GM19351 (cell line): ENCODE data around the gene SSX2IP.
A peak's percentile ranks its signal among the peaks of the same experiment; 100 is the strongest.
"Not testable (repeated sequence)": the region's sequence is repeated elsewhere in the genome, so short reads cannot be mapped to it uniquely, and the experiment has no call there.

ENCODE experiments used
- ATAC-seq: cut with Tn5 transposase; IDR thresholded peaks from one replicate; pipeline ENCODE4 v1.9.1; 2021; ENCODE audit warnings: mild to moderate bottlenecking, moderate library complexity; ENCODE audit not compliant: unreplicated experiment

SSX2IP gene, protein sequence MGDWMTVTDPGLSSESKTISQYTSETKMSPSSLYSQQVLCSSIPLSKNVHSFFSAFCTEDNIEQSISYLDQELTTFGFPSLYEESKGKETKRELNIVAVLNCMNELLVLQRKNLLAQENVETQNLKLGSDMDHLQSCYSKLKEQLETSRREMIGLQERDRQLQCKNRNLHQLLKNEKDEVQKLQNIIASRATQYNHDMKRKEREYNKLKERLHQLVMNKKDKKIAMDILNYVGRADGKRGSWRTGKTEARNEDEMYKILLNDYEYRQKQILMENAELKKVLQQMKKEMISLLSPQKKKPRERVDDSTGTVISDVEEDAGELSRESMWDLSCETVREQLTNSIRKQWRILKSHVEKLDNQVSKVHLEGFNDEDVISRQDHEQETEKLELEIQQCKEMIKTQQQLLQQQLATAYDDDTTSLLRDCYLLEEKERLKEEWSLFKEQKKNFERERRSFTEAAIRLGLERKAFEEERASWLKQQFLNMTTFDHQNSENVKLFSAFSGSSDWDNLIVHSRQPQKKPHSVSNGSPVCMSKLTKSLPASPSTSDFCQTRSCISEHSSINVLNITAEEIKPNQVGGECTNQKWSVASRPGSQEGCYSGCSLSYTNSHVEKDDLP

DNA sequence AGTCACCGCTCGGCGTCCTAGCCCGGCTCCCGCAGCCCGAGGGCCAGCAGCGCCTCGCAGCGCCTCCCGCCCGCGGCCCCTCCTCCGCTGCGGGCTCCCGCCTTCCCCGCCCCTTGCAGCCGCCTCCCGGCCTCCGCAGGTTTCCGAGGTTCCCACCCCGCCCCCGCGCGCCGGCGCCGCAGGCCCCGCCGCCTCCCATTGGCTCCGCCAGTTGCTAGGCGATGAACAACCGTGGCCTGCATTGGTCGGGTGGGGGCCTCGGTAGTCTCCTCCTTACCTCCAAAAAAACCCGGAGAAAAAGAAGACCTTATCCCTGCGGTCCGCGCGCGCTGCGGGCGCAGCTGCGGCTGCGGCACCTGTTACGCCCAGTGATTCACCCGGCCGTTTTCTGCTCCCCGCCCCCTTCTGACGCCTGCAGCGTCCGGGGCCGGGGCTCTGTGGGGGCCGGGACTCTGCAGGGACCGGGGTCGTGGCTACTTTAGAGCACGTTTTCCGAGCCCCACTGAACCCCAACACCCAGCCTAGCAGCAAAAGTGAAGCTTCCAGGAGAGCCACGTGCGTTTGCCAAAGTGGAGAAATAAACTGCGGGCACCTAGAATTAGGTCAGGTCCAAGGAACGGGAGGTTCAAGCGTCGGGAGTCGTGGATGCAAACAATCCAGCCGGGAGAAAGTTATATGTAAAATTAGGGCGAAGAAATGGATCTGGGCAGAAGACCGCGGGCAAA lies at the start of gene SSX2IP:
TSS of gene SSX2IP (minus strand) at position 65 of the 725 bp plus-strand sequence. CDS start 19,242 bp downstream, outside the sequence.
- ATAC-seq, result peak; percentile 83

DNA sequence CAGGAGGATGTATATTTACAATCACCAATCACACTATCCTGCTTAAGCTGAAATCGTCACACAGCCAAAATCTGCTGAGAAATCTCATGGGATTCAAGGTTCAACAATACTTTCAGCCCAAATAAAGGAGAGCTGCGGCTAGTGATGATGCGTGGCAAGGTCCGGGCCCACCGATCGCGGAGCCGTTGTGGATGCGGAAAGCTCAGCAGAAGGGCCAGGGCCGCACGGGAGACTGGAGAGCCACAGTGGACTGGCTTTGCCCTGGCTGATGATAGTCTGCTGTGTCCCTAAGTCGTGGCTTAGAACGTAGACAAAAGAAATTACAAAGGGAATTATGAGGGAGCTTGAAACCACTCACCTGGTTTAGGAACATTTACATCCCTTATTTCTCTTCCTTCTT lies 48.0 kb upstream of the SSX2IP start:
- no peak for ATAC-seq

DNA sequence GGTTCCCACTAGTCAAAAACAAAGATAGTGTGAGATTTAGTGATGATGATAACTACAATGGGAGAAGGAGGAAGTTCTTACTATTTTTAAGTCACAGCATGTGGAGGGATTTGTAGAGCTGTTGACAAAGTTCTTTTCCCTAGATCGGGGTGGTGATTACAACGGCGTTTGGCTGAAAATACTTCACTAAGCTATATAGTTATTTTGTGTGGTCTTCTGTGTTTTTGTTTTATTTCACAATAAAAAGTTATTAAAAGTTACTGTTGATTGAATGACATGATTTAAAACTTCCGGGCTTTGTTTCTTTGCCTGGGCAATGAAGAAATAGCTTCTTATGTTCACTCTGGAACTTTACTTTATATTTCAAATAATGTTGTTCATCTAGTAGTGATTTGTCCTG lies 47.3 kb upstream of the SSX2IP start:
- no peak for ATAC-seq

DNA sequence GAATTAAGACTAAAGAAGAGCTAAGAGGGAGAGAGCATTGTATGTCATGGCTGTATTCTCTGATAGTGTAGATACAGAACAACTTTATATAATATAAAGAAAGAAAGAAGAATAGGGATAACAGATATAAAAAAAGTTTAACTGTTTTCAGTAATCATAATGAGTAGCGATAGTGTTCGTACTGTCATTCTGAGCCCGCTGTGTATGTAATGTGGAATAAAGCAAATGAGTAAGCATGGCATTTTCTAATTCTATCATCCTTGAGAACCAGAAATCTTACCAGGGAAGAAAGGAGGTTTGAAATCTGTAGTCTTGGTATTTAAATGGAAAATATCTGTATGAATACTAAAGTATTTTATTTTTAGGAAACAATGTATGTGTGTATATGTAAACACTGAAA lies 46.7 kb upstream of the SSX2IP start:
- no peak for ATAC-seq

DNA sequence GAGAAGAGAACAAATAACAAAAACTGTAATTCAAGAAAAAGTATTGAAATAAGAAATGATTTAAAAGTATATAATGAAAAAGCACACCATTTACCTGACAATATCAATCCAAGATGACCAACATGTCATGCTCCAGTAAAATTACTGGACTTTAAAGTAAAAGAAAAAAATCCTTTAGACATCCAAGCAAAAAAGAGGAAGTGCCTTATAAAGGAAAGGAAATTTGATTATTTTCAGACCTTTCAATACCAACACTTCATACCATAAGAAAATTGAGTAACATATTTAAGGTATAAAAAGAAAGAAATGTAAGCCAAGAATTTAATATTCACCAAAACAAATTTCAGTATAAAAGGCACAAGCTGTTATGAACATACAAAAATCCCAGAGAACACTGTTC lies 46.2 kb upstream of the SSX2IP start:
- ATAC-seq, result no peak

DNA sequence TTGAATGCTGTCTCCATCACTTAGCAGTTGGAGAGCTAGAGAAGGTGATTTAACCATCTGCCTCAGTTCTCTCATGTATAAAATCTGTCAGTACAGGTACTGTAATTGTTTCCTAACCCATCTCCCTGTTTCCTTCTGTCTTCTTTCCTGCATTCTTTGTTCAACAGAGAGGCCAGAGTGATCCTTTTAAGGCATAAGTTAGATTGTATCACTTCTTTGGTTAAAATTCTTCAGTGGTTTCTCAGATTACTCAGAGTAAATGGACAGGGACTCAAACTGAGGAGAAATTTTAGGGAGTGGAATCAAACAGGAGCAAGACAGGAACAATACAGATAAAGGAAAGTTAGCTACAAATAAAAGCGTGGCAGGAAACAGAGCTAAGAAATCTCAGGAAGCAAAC lies 45.2 kb upstream of the SSX2IP start:
- no peak for ATAC-seq

DNA sequence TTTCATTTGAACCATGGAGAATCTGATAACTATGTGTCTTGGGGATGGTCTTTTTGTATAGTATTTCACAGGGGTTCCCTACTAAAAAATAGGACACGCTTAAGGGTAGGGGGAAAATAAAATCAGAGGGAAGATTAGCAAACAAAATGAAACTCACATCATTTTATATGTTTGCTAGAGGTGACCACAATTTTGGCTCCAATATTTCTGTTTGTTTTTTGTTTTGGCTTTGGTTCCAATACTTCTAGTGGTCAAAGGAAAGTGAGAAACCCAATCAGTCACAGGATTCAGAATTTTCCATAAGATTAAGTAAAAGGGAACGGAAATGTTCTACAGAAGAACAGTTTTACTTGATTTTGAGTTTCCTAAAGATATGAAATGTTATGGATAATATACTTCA lies 42.3 kb upstream of the SSX2IP start:
- no peak for ATAC-seq

DNA sequence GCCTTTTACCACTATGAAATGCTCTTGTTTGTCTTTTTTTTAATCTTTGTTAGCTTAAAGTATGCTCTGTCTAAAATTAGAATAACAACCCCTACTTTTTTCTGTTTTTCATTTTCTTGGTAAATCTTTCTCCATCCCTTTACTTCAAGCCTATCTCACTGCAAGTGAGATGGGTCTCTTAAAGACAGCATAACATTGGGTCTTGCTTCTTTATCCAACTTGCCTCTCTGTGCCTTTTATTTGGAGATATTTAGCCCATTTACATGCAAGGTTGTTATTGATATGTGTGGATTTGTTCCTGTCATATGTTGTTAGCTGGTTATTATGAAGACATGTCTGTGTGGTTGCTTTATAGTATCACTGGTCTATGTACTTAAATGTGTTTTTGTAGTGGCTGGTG lies 41.3 kb upstream of the SSX2IP start:
- ATAC-seq, result no peak

DNA sequence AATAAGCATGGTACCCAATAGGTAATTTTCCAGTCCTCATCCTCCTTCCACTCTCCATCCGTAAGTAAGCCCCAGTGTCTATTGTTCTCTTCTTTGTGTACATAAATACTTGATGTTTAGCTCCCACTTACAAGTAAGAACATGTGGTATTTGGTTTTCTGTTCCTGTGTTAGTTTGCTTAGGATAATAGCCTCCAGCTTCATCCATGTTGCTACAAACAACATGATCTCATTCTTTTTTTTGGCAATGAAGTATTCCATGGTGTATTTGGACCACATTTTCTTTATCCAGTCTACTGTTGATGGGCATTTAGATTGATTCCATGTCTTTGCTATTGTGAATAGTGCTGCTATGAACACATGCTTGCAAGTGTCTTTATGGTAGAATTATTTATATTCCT lies 37.5 kb upstream of the SSX2IP start:
- not testable (repeated sequence) for ATAC-seq

DNA sequence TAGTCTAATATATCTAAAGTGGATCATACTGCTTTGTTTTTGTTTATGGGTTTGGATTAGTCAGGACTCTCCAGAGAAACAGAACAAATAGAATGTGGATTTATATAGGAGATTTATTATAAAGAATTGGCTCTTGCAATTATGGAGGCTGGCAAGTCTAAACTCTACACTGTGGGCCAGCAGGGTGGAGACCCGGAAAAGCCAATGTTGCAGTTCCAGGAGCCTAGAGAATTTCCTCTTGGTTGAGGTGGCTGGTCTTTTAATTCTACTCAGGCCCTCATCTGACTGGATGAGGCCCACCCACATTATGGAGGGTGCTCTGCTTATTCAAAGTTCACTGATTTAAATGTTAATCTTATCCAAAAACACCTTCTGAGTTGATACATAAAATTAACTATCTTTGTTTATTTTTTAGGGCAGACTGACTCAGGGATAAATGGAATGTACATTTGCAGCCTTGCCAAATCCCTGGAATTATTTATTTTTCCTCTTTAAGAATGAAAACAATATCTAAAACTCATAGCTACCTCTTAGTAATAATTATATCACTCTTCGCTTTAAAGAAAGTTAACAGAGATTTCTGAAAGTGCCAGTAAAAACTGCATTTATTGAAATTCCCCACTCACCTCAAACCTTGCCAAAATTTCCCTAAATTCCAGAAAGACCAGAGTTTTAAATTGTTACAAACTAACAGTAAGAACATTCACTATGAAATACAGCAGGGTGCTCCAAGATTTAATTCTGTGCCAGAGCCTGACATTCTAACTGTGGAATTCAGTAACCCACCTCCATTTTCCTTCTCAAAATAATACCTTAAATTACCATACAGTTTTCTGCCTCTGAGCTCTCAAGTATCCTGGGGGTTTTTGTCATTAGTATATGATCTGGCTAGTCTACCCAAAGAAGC lies 36.6 kb upstream of the SSX2IP start:
- no peak for ATAC-seq

DNA sequence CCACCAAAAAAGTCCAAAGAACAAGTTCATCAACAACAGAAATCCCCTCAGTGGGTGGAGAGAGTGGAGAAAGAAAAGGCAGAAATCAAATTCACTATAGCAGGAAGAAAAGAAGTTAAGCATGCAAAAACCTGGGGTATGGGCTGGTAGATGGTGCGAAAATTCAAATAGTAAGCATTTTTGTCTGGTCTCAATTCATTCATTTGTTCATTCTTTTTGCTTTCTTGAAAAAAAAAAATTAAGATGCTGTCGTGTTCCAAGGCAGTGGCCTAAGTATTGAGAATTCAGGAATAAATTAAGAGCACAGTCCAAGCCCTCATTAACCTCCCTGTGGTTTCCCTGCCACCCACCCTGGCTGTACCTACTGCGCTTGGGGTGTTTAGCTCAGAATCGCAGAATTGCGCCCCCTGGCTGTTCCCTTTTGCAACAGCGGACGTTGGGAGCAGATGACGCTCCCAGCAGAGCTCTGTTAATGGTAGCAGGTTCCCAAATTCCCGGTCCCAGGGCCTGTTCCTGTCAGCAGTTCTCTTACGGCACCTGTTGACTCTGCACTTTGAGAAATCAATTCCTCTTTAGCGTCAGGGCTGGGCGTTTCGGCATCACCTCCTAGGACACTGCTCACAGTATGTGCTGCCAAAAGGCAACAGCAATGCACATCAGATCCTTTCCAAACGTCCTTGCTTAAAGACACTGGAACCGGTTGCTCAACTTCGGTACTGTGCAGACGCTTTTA lies 34.0 kb upstream of the SSX2IP start:
- ATAC-seq, result peak; percentile 77

DNA sequence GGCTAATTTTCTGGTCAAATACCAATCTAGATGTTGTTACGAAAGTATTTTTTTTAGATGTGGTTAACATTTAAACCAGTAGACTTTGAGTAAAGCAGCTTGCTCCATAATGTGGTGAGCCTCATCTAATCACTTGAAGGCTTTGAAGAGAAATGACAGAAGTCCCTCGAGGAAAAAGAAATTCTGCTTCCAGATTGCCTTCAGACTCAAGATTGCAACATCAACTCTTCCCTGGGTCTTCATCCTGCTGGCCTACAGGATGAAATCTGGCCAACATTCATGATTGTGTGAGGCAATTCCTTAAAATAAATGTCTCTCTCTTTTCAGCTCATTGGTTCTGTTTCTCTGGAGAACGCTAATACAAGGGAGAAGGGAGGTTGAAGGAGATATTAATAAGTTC lies 32.5 kb upstream of the SSX2IP start:
- ATAC-seq, result no peak

DNA sequence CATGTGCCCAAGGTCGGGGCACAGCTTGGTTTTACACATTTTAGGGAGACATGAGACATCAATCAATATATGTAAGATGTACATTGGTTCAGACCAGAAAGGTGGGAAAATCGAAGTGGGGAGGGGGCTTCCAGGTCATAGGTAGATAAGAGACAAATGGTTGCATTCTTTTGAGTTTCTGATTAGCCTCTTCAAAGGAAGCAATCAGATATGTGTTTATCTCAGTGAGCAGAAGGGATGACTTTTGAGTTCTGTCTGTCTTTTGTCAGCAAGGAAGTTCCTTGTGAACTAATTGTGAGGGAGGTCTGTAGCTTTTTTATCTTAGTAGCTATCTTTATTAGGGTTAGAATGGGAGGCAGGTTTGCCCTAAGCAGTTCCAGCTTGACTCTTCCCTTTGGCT lies 31.6 kb upstream of the SSX2IP start:
- ATAC-seq, result not testable (repeated sequence)

DNA sequence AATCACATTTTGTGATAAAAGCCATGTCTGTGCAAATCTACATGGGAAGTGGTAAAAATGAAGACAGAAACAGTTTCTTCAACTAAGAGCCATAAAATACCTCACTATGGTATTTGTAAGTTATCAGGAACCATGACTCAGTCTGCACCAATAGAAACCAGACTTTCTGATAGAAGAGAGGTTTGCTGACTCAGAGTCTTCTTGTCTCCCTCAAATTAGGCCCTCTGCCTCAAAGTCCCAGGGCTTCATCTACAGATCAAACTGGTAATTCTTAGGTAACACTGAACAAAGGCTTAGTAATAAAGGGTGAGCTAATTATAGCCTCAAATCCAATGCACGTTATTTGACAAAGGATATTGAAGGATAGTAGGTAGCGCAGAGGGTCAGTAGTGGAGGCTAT lies 30.9 kb upstream of the SSX2IP start:
- ATAC-seq, result no peak

DNA sequence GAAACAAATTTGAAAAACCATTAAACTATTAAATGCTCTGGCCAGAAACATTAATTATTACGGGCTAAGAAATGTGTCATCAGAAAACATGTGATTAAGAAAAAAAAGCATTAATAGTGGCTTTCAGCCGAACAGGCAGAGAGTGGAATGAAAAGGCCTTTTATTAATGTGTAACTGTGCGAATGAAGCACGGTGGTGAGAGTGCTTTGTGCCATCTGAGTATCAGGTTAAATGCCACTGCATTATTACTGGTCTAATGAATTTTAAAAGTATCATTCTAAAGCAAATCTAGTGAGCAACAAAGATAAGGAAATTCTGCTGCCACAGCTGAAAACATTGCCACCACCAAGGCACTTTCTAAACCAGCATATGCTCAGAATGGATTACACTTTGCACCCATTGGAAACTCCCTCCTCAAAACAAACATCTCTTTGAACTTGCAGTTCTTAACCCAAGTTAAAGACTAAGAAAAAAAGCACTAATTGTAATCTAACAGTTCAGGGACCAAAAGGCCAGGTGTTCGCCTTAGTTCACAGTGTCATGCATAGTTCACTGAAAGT lies 30.0 kb upstream of the SSX2IP start:
- ATAC-seq, result no peak

DNA sequence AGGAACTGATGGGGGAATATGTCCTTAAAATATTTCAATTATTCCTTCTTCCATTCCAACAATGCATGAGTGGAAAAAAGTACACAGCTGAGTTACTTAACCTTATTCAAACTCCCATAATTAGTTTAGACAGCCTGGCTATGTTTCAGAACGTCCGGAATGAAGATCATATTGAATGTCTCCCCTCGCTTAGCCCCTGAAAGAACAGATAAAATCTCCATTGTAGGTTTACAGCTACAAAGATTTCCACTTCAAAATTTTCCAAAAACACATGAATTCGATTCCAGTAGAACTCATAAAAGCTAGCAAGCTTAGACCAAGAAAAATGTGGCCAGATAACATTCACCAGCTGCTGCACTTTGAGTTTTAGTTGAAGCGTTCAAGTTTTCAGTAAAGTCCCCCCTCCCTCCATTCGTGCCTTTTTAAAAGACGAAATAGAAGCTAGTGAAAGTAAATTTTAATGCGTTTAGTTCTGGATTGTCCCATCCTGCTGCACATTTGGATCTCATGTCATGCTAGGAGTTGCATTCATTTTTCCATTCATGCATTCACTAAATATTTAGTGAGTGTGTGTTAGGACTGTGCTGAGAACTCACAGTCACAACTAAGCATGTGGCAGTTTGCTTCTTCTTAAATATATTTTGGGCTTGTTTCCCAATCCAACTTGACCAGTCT lies 29.4 kb upstream of the SSX2IP start:
- no peak for ATAC-seq

DNA sequence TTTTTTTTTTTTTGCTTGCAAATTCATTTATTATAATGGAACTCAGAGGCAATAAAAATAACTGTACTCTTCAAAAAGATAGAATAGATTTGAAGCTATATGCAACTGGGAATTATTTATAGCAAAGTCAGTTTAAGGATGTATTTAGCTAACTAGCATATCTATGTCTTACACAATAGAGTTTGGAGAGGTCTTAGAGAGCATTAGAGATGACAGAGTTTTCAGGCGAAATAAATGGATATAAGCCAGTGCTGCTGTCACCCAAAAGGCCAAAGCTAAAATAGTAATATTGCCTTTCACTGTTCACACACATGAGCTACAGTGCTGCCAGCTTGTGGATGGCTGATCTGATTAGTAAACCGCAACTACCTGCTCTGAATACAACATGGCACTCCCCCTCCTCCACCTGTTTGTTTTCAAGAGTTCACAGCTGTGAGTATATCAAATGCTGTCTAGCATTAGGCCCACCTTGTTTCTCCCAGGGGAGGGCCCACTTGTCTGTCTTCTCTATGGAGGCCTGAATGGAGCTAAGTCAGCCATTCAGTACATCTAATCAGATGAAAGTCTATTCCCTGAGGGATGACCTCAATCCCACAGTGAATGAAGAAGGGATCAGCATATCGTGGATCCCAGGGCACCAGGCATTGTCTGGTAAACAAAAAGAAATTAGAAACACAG lies 25.2 kb upstream of the SSX2IP start:
- ATAC-seq, result no peak

DNA sequence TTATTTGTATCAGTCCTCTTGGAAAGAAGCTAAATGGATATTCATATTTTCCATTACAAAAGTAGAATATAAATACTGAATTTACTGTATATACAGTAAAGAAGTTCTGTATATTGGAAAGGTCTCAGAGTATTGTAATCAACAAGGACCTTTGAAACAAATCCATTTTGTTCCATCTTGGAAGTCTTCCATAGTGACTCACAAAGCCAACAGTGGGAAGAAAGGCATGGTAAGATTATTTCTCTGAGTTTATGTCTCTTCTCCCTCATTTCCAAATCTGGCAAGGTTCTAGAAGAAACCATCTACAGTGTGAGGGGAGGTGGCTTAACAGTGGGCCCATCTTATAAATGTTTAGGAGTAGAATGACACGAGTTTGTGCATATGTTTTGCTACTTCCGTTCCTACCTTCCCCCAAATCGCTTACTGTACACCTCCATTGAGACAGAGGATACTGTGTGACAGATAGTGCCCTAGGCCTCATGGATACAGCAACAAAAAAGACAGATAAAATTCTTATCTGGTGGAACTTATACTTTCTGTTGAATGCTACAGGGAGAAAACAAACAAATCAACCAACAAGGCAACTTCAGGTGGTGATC lies 22.1 kb upstream of the SSX2IP start:
- ATAC-seq, result no peak
